Non-pigmented ciliary epithelial cell (primary cell): ENCODE results near the gene KRR1.
"Not testable (repeated sequence)": the region's sequence is repeated elsewhere in the genome, so short reads cannot be mapped to it uniquely, and the experiment has no call there.

Source experiments
- DNase-seq: peaks from one replicate; pipeline ENCODE4 v3.0.0-alpha.2; 2010; ENCODE audit warnings: low read depth

Gene KRR1

GRCh38 chr12:75525263-75525662 is 13.9 kb upstream of the KRR1 start:
- DNase-seq = no peak

DNA sequence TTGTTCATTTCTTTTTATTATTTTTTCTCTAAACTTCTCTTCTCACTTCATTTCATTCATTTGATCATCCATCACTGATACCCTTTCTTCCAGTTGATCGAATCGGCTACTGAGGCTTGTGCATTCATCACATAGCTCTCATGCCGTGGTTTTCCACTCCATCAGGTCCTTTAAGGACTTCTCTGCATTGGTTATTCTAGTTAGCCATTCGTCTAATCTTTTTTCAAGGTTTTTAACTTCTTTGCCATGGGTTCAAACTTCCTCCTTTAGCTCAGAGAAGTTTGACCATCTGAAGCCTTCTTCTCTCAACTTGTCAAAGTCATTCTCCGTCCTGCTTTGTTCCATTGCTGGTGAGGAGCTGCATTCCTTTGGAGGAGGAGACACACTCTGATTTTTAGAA is 10.7 kb upstream of the KRR1 start:
- DNase-seq = not testable (repeated sequence)

DNA sequence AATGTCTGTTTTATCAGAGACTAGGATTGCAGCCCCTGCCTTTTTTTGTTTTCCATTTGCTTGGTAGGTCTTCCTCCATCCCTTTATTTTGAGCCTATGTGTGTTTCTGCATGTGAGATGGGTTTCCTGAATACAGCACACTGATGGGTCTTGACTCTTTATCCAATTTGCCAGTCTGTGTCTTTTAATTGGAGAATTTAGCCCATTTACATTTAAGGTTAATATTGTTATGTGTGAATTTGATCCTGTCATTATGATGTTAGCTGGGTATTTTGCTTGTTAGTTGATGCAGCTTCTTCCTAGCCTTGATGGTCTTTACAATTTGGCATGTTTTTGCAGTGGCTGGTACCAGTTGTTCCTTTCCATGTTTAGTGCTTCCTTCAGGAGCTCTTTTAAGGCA is 9.8 kb upstream of the KRR1 start:
- not testable (repeated sequence) for DNase-seq

DNA sequence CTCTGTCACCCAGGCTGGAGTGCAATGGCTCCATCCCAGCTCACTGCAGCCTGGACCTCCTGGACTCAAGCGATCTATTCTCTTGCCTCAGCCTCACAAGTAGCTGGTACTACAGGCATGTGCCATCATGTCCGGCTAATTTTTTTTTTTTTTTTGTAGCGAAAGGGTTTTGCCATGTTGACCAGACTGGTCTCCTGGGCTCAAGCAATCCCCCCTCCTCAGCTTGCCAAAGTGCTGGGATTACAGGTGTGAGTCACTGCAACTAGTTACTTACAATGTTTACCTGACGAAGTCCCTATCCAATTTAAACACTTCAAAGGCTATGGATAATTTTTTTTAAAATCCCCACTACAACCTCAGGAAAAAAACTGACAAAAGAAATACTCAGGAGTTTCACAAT is 1.8 kb downstream of the KRR1 start:
- no peak for DNase-seq

DNA sequence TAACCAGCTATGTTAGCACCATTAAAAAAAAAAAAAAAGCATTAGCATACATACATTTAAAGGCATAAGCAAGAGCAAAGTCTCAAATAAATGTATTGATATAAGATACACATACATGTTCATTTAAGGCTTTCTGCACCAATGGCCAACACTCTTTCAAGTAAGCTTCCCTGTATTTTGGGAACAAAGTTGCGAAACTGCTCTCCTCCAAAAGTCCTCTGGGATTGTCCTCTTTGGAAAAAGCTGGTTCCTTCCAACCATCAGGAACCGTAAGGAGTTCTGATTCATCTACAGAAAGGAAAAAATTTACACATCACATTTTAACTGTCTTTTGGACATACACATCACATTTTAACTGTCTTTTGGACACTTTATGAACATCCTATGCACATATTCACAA is 3.2 kb downstream of the KRR1 start:
- DNase-seq = no peak

DNA sequence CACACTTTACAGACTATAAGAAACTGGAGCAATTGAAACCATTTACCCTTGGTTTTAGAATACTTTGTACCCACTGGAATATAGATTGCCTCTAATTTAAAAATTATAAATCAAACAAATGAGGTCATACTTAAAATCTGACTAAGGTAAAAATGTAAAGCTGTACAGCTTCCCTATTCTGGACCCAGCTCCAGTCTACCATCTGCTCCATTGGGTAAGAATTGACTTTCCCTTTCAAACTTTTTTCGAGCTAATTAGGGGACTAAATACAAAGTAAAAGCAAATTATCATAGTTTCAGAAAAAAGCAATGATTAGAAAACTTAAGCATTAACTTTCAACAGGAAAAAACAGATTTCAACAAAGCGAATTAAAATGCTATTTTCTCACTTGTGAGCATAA is 4.3 kb downstream of the KRR1 start:
- no peak for DNase-seq

DNA sequence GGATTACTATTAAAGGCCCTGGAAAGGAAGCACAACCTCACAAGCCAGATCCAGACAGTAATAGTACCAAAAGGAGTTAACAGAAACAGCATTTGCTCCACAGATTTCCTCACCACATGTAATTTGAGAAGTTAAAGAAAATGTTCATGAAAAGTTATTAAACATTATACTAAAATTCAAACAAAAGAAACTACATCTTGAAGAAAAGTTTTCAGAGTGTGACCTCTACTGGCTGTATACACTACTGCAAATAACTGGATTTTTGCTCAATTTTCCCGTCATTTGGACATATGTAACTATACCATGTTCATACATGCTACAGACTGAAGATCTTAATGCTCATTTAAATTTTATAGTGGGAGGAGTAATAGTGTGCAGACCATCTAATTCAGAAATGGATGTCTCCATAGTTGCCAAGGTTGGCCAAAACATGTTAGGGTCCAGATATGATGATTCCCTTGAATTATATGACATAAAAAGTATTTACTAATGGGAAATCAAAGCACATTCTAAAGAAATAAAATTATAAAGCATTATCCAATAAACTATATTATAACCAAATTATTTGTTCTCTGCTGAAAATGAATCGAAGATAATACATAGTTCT is 5.6 kb downstream of the KRR1 start:
- DNase-seq = no peak

- DNase-seq = no peak
These were observed 7.5 kb downstream of the KRR1 start for GRCh38 chr12:75503866-75504265.

GRCh38 chr12:75503459-75503858 is 8.0 kb downstream of the KRR1 start:
- no peak for DNase-seq

- DNase-seq = no peak
These were observed 20.2 kb downstream of the KRR1 start for GRCh38 chr12:75491169-75491568.

DNA sequence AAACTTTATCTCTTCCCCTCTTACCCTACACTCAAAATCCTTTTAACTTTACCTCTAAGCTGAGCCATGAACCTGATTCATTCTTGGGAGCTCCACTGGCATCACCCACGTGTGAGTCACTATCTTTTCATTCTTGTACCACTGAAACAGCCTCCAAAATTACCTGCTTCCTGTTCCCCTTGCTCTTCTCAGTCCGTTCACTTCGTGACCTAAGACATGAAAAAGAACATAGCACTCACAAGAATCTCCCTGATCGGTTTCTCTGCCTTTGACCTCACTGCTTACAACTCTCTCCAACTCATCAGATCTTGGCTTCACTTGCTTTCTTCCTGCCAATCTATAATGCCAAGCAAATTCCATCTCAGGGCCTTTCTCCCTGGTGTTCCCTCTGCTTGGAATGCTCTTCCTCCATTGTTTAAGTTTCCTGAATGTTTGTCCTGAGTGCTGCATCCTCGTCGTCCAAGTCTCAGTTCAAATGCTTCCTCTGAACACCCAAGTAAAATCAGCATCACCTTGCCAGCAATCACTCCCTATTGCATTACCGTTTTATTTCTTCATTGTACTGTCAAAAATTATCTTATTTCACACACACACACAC is 21.7 kb downstream of the KRR1 start:
- no peak for DNase-seq

- DNase-seq = no peak
These were observed 22.2 kb downstream of the KRR1 start for GRCh38 chr12:75489187-75489586.

GRCh38 chr12:75488553-75488952 is 22.9 kb downstream of the KRR1 start:
- no peak for DNase-seq

DNA sequence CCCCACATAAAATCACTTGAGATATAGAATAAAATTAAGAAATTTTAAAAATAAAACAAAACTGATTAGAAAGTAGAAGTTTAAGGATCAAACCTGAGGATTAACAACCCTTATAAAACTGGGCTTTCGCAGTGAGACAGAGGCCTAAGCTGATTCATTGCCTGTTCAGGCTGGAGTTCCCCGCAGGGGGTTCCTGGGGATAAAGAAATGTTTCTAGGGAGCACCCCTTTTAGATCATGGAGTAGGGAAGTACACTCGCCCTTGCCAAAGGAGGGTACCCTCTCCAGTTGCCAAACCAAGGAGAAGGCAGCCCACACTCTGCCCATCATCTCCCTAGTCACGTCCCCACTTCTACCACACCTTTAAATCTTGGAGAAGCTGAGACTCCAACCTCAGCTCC is 24.1 kb downstream of the KRR1 start:
- no peak for DNase-seq

GRCh38 chr12:75484450-75484849 is 27.0 kb downstream of the KRR1 start:
- DNase-seq = not testable (repeated sequence)

GRCh38 chr12:75483431-75483830 is 28.0 kb downstream of the KRR1 start:
- no peak for DNase-seq

GRCh38 chr12:75482646-75483045 is 28.8 kb downstream of the KRR1 start:
- no peak for DNase-seq

DNA sequence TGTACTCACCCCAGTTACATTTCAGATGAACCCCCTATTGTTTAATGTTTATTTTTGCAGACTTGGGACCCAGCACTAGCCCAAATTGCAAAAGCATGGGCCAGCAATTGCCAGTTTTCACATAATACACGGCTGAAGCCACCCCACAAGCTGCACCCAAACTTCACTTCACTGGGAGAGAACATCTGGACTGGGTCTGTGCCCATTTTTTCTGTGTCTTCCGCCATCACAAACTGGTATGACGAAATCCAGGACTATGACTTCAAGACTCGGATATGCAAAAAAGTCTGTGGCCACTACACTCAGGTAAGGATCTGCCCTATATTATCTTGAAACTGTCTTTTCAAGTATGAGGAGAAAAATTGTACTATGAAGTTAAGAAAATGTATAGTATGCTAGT is 29.6 kb downstream of the KRR1 start:
- no peak for DNase-seq

DNA sequence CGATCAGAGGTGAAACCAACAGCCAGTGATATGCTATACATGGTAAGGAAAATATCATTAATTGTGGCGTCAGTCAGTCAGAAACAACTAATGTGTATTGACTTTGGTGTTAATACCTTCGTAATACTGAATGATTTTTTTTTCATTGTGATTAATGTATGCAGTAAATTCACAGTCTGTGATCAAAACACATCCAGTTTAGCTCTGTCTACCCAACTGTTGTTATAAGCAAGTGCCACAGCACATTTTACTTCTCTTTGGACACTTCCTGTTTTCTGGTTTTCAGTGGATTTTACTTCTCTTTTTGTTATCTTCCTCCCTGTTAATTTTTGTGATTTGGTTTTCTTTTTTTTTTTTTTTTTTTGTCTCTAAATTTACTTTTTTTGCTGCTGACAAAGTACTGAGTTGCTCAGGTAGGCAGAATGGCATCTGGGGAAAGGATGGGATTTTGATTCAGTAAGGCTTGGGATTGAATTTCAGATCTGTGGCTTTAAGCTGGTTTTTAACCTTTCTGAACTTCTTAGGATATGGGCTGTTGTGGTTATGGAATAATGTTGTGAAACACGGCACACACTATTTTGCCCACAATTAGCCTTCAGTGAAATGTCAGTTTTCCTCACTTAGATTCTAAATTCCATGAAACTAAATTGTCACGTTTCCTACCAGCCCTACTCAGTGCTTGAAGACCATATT is 30.2 kb downstream of the KRR1 start:
- no peak for DNase-seq

DNA sequence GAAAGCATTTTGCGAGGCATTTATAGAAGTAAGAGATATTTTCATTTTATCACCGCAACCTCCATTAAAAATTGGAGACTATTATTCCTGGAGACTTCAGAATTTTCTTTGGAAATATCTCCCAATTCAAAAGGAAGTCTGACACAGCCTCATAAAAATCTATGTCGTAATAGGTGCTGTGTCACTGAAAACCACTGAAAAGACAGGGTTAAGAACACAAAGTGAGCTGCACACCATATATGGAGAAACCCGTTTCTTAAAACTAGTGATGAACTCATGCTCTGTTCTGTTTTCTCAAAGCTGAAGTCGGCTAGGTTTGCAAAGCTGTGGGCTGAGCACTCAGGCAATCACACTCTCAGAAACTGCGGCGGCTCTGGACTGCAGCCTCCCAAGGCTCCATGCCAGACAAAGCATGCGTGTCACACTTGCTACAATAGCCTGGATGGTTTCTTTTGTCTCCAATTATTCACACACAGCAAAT is 30.9 kb downstream of the KRR1 start, which contains the start of gene GLIPR1:
Gene GLIPR1 (plus strand): TSS at position 287 of the 481 bp plus-strand sequence. CDS start 126 bp downstream, at position 413.
- peak; percentile 97 for DNase-seq

GRCh38 chr12:75479963-75480461 is 31.4 kb downstream of the KRR1 start:
- DNase-seq = peak; percentile 20

- no peak for DNase-seq
These were observed 33.2 kb downstream of the KRR1 start for GRCh38 chr12:75478116-75478794.

DNA sequence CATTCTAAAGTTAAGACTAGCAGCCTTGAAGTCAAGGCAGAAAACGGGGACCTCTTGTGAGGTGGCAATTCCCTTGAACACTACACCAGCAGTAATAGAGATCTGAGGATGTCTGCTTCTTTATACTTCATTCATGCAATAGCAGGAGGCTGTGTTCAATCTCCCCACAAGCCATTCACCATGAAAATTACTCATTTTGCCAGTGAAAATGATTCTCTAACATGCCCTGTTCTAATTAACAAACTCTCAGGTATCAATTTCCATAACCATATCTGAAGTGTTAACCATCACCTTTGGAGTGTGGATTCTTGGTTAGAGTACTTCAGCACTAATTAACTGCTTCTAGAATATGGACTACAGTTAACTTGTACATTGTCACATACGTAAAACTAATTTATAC is 34.3 kb downstream of the KRR1 start:
- no peak for DNase-seq
